Measurements from ENCODE around the gene IRF3.
A peak's percentile ranks its signal among the peaks of the same experiment; 100 is the strongest.

The IRF3 gene

DNA sequence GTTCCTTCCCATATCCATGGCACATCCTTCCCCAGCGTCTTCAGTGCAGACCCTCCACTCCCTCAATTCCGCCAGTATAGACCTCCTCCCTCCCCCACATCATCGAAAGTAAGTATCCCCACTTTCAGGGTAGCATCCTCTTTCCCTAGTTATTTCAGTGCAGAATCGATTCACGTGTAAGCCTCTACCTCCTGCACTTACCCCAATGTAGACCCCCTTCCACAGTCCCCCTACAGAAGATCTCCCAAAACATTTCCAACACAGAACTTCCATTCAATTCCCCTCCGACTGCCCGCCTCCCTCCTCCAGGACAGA is 664 bp downstream of the IRF3 start:
- peak; percentile 23 for DNase-seq

- peak; percentile 90 for DNase-seq
These were observed 1.3 kb downstream of the IRF3 start for GRCh38 chr19:49664171-49665035.

DNA sequence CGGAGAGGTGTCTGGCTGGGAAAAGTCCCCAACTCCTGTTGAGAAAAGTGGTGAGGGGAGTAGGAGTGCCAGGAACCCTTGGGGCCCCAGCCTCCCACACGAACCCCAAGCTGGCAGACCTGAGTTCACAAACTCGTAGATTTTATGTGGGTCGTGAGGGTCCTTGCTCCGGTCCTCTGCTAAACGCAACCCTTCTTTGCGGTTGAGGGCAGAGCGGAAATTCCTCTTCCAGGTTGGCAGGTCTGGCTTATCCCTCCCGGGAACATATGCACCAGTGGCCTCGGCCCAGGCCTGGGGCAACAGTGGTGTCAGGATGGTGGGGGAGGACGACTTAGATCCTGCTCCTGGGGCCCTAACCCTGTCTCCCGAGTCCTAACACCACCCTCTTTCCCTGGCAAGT is 2.4 kb downstream of the IRF3 start:
- DNase-seq: no peak

GRCh38 chr19:49662011-49662410 is 3.6 kb downstream of the IRF3 start:
- no peak for DNase-seq

DNA sequence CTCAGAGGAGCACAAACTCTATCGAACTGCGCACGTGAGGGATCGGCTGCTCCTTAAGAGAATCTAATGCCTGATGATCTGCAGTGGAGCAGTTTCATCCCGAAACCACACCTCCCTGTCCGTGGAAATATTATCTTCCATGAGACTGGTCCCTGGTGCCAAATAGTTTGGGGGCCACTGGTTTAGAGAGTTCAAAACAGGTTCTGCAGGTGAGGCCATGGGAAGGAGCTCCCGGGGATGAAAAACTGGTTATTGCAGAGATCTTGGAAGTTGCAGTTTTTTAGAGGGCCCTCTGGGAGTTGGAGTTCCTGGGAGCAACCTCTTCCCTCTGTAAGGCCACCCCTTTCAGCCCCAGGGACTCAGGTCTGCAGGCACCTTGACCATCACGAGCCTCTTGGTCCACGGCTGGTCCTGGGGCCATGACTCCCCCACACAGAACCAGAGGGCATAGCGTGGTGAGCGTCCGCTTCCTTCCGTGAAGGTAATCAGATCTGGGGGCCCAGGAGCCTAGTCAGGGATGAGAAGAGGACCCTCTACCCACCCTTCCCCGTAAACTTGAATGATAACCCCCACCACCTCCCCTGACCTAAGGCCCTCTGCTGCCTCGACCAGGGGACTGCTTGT is 5.2 kb downstream of the IRF3 start:
- DNase-seq: no peak

DNA sequence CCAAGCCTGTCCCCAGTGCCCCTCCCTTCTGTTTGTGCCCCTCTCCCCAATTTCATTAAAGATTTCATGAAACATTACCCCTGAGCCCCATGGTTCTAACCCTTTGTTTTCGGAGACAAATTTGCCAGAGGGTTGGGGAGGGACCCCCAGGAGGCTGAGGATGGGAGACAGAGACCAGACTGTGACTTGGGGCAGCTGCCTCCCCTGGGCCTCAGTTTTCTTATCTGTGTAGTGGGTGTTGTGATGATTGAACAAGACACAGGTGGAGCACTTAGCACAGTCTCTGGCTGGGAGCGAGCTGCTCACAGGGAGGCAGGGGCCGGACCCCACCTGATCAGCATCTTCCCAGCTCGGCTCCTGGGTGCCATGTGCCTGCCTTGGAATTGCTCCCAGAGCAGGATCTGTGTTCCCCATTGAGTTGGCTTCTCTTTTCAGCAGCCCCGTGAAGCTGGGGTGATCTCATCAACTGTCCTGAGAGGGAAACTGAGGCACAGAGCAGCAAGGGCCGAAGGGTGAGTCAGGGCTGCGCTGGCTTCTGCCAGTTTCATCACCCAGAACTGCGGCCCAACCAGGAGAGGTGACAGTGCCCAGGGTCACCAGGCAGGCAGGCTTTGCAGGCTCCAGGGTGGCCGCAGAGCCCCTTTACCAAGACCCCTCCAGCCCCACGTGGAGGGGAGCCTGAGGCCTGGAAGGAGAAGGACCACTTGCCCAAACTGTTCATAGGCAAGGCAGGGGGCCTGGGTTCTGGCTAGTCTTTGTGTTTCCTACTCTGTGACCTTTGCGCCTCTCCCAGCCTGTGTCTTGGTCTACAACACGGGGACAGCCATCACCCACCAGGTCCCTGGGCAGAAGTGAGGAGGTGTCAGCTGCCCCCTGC is 6.9 kb downstream of the IRF3 start:
- no peak for DNase-seq

DNA sequence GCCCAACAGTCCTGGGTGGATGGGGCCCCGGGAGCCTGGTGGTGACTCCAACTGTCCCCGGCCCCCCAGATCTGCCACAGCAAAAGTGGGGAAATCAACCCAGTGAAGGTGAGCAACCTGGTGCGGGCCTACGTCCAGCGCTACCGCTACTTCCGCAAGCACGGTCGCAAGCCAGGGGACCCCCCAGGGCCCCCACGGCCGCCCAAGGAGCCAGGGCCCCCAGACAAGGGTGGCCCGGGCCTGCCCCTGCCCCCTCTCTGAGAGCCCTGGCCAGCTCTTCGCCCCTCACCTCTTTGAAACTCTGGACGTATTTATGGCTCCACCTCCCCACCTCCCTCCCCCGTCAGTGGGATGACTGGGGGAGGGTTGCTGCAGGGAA is 7.5 kb downstream of the IRF3 start:
- no peak for DNase-seq

- no peak for DNase-seq
These were observed 8.0 kb downstream of the IRF3 start for GRCh38 chr19:49657493-49658138.

DNA sequence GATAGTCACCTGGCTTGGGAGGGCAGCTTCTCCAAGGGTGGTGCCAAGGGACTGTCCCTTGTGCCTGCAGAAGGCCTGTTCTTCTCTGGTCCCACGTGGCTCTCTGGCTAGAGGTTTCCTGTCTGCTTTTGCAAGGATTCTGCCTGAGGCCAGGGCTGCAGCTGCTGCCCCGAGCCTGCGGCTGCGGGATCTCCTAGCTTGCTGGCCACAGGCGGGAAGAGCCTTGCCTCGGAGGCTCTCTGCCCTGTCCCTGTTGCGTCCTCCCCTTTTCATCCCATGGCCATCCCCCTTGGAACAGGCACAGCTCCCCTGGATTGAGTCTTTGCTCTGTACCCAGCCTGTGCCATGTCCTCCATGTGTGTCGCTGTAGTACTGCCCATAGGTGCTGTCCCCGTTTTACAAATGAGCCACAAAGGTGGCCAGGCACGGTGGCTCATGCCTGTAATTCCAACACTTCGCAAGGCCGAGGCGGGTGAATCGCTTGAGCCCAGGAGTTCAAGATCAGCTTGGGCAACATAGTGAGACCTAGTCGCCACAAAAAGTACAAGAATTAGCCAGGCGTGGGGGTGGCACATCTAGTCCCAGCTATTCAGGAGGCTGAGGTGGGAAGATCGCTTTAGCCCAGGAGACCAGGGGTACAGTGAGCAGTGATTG is 9.1 kb downstream of the IRF3 start:
- no peak for DNase-seq

DNA sequence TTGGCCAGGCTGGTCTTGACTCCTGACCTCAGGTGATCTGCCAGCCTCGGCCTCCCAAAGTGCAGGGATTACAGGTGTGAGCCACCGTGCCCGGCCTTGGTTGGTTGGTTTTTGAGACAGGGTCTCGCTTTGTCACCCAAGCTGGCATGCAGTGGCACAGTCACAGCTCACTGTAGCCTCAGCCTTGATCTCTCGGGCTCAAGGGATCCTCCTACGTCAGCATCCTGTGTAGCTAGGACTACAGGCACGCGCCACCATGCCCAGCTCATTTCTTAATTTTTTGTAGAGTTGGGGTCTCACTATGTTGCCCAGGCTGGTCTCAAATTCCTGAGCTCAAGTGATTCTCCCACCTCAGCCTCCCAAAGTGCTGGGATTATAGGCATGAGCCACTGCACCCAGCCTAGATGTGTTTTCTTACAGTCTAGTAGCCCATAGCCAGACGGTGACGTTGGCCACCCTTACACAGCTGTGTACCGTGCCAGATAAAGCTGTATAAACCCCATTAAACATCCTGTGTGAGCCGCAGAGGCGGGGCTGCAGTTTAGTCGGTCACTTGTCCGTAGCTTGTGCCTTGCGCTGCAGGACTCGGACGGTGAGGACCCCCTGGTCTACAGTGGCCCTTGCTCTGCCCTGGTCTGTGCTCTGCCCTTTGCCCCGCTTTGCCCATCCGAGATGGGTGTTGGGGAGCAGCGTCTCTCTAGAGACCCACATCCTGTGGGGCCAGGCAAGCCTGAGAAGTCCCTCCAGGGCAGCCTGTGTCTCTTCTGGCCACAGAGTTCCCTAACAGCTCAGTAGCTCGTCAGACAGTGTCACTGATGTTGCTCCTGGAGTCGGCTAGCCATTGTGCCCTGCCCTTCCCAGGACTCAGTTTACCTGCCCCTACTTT is 9.8 kb downstream of the IRF3 start:
- no peak for DNase-seq

DNA sequence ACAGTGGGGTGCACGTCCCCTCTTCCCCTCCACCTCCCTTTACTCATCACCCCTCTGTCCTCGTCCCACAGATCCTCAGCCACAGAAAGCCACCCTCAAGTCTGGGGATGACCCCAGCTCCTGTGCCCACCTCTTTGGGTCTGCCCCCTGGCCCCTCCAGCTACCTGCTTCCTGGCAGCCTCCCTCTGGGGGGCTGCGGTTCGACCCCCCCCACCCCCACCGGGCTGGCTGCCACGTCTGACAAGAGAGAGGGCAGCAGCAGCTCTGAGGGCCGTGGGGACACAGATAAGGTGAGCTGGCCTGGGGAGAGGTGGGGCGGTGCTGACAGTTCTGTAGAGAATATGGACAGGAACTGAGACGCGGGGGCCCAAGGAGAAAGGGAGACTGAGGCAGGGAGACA is 11.1 kb downstream of the IRF3 start:
- no peak for DNase-seq

DNA sequence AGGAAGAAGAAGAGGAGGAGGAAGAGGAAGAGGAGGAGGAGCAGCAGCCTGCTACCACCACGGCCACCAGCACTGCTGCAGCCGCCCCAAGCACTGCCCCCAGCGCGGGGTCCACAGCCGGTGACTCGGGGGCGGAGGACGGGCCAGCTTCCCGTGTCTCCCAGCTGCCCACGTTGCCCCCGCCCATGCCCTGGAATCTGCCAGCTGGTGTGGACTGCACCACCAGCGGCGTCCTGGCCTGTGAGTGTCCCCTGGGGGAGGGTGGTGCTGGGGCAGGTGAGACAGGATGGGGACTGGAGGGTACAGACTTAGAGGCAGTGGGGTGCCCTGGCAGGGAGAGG is 12.2 kb downstream of the IRF3 start:
- no peak for DNase-seq

- DNase-seq: no peak
These were observed 12.8 kb downstream of the IRF3 start for GRCh38 chr19:49652551-49653465.

GRCh38 chr19:49651820-49652550 is 13.7 kb downstream of the IRF3 start:
- DNase-seq: no peak

DNA sequence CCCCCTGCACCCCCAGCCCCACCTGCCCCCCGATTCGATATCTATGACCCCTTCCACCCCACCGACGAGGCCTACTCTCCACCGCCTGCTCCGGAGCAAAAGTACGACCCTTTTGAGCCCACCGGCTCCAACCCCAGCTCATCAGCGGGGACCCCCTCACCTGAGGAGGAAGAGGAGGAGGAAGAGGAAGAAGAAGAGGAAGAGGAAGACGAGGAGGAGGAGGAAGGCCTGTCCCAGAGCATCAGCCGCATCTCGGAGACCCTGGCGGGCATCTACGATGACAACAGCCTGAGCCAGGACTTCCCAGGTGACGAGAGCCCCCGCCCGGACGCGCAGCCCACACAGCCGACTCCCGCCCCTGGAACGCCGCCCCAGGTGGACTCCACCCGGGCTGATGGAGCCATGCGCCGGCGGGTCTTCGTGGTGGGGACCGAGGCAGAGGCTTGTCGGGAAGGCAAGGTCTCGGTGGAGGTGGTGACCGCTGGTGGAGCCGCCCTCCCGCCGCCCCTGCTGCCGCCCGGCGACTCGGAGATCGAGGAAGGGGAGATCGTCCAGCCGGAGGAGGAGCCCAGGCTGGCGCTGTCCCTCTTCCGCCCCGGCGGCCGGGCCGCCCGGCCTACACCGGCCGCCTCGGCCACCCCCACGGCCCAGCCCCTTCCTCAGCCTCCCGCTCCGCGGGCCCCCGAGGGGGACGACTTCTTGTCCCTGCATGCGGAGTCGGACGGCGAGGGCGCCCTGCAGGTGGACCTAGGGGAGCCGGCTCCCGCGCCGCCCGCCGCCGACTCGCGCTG is 14.4 kb downstream of the IRF3 start:
- no peak for DNase-seq

DNA sequence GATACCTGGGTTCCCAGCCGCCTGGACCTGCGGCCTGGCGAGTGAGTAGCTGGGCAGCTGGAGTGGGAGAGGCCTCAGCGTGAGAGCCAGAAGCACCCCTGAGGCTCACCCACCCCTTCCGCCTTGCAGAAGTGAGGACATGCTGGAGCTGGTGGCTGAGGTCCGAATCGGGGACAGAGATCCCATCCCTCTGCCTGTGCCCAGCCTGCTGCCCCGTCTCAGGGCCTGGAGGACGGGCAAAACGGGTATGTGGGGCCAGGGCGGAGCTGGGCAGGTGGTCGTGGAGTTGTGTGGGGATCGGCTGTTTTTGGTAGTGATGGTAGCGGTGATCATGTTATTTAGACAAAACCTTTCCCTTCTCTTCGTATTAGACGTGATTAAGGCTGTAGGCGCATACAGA is 19.1 kb downstream of the IRF3 start:
- no peak for DNase-seq

DNA sequence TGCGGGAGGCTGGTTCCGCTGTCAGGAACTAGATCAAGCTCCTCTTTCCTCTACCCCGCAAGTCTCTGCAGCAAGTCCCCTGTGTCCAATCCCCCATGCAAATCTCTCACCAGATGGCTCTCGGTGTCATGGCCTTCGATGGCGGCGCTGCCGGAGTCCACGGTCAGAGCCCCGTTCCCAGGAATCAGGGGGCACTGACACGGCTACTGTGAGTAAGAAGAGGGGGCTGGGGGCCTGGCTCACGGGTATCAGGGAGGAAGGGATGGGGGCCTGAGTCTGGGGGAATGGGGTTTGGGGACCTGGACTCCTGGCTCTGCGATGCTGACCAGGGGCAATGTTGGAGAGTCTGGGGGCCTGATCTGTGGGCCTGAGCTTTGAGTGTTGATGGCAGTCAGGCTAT is 19.7 kb downstream of the IRF3 start:
- DNase-seq: no peak

DNA sequence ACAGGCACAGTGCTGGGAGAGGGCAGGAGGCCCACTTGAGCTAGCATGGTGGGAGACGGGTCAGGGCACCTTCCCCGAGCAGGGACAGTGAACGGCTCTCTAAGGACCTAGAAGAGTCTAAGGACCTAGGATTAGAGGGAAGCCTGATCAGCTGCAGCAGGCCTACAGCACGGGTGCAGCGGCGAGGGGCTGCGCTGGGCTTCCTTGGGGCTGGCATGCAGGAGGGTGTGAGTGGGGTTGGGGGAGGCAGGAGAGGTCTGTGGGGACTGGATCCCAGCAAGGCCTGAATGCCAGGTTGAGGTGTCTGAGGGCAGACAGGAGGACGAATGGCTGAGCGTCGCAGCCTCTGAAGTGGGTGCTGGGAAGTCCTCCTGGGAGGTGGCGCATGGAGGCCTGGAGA is 20.1 kb downstream of the IRF3 start:
- no peak for DNase-seq

- DNase-seq: peak; percentile 51
These were observed 22.2 kb downstream of the IRF3 start for GRCh38 chr19:49643466-49643865.
